GM23248 (cell line): ENCODE measurements around the gene CYB5A. TPM values are rescaled to one million over a fixed set of nuclear protein-coding genes. Genes with fewer than 3 reads are reported as not detected.

Source experiments
- DNase-seq: peaks from one replicate; pipeline ENCODE4 v3.0.0-alpha.2; 2015
- H2AFZ ChIP-seq: fragments of 200-600 bp; sonication (generic); 2 replicates; pipeline ENCODE4 v1.6.1; 2016; ENCODE audit warnings: antibody characterized with exemption
- H3F3A ChIP-seq: fragments of 200-600 bp; sonication (generic); 2 replicates; pipeline ENCODE4 v1.6.1; 2016; ENCODE audit warnings: mild to moderate bottlenecking, antibody characterized with exemption, mixed run types; ENCODE audit not compliant: insufficient read depth
- H3K27ac ChIP-seq: fragments of 200-600 bp; sonication (generic); 2 replicates; pipeline ENCODE4 v1.5.1; 2016; ENCODE audit warnings: mild to moderate bottlenecking
- H3K27me3 ChIP-seq: fragments of 200-600 bp; sonication (generic); replicated peaks from 2 replicates; pipeline ENCODE4 v1.6.1; 2016; ENCODE audit warnings: mild to moderate bottlenecking; ENCODE audit not compliant: insufficient read depth
- H3K36me3 ChIP-seq: fragments of 200-600 bp; sonication (generic); 2 replicates; pipeline ENCODE4 v1.6.1; 2016; ENCODE audit warnings: low read depth, mild to moderate bottlenecking
- H3K4me1 ChIP-seq: fragments of 200-600 bp; sonication (generic); 2 replicates; pipeline ENCODE4 v1.6.1; 2016; ENCODE audit warnings: mild to moderate bottlenecking; ENCODE audit not compliant: insufficient read depth
- H3K4me2 ChIP-seq: fragments of 200-600 bp; sonication (generic); one replicate; pipeline ENCODE4 v1.6.1; 2016; ENCODE audit warnings: mild to moderate bottlenecking; ENCODE audit not compliant: unreplicated experiment
- H3K4me3 ChIP-seq: fragments of 200-600 bp; sonication (generic); 2 replicates; pipeline ENCODE4 v1.5.1; 2016; ENCODE audit warnings: mild to moderate bottlenecking
- H3K79me2 ChIP-seq: fragments of 200-600 bp; sonication (generic); 2 replicates; pipeline ENCODE4 v1.6.1; 2016; ENCODE audit warnings: mild to moderate bottlenecking; ENCODE audit not compliant: insufficient read depth
- H3K9ac ChIP-seq: fragments of 200-600 bp; sonication (generic); 2 replicates; pipeline ENCODE4 v1.6.1; 2016; ENCODE audit warnings: mild to moderate bottlenecking
- H3K9me2 ChIP-seq: fragments of 200-600 bp; sonication (generic); 2 replicates; pipeline ENCODE4 v1.6.1; 2016; ENCODE audit warnings: mixed run types, mild to moderate bottlenecking, moderate library complexity; ENCODE audit not compliant: insufficient read depth
- H3K9me3 ChIP-seq: fragments of 200-600 bp; sonication (generic); one replicate; pipeline ENCODE4 v1.6.1; 2017; ENCODE audit warnings: low read depth
- H4K20me1 ChIP-seq: fragments of 200-600 bp; sonication (generic); 2 replicates; pipeline ENCODE4 v1.6.0; 2016; ENCODE audit not compliant: insufficient read depth
- EZH2 ChIP-seq: fragments of 200-600 bp; sonication (generic); IDR thresholded peaks from 2 replicates; pipeline ENCODE4 v1.6.1; 2018; ENCODE audit warnings: antibody characterized with exemption, mild to moderate bottlenecking; ENCODE audit not compliant: insufficient read depth, poor library complexity, severe bottlenecking
- EZH2phosphoT487 ChIP-seq: fragments of 200-600 bp; sonication (generic); IDR thresholded peaks from 2 replicates; pipeline ENCODE4 v1.6.1; 2018; ENCODE audit warnings: antibody characterized with exemption, moderate library complexity, mild to moderate bottlenecking, low read depth; ENCODE audit not compliant: insufficient read depth
- WGBS, 2 experiments: methylation state at CpG; one replicate each; pipeline ENCODE4 v1.1.6; 2015 to 2017; ENCODE audit warnings: low lambda C conversion rate in 2 of 2, low coverage in 1 of 2; ENCODE audit errors: missing lambda C conversion rate in 2 of 2; 5-methylcytosine and 5-hydroxymethylcytosine counted together
- in situ Hi-C: fragments of 300-500 bp; cut with MboI; formaldehyde crosslinking; loops from 2 replicates; pipeline ENCODE4 v1.15.0; 2020
- polyA plus RNA-seq: library from polyadenylated mRNA; unstranded; fragments of >200 nt; fragmentation: Nextera tagmentation; extraction: Ambion mirVana; gene quantifications from 2 replicates; pipeline ENCODE4 v1.2.1, GENCODE V29; 2016
- small RNA-seq: library from RNA; depleted of rRNA; stranded (forward); fragments of <200 nt; gene quantifications from one replicate; pipeline ENCODE3, GENCODE V24; 2014; ENCODE audit warnings: low read depth, low replicate concordance
- total RNA-seq: library from RNA; depleted of rRNA; stranded (reverse); fragments of >200 nt; shearing (Covaris generic); gene quantifications from 2 replicates; pipeline ENCODE4 v1.2.3, GENCODE V29; 2014; rRNA removed

CYB5A gene
- total and polyA plus RNA-seq, 2 experiments from 2014 or later, result 55.0 to 117 TPM

- Histone ChIP-seq H4K20me1 (no peaks in the 10 kb centered on the region), H3K9me3 (no peaks in the 10 kb centered on the region), H3K9me2 (no peaks in the 10 kb centered on the region), H3K79me2 (no peaks in the 10 kb centered on the region), H3K27ac (no peak overlapping the region), H3K4me1 (no peaks in the 10 kb centered on the region), H2AFZ (no peak overlapping the region), H3F3A (no peaks in the 10 kb centered on the region), H3K4me2 (no peak overlapping the region), H3K4me3 (no peak overlapping the region), H3K27me3 (peaks cover 4% of the 10 kb centered on the region; the same call in 1 of the 2 replicates), H3K36me3 (no peaks in the 10 kb centered on the region), H3K9ac (no peak overlapping the region)
- in situ Hi-C loops, result no loop called here
- WGBS, 2 experiments, result 66 to 72% methylated on average over 3 of the region's 3 CpGs
- no peak for TF ChIP-seq EZH2phosphoT487
- TF ChIP-seq EZH2, result no peak
- no peak for DNase-seq
Observed at GRCh38 chr18:74213429-74213828, 78.3 kb downstream of the CYB5A start.

GRCh38 chr18:74204526-74205152 is 87.1 kb downstream of the CYB5A start:
- Histone ChIP-seq H3K9ac (no peak overlapping the region), H3K9me2 (no peaks in the 10 kb centered on the region), H3K4me1 (no peaks in the 10 kb centered on the region), H3K36me3 (no peaks in the 10 kb centered on the region), H2AFZ (no peak overlapping the region), H3F3A (peaks cover 3% of the 10 kb centered on the region; the same call in 1 of the 2 replicates), H3K4me3 (no peak overlapping the region), H3K79me2 (no peaks in the 10 kb centered on the region), H3K27me3 (no peaks in the 10 kb centered on the region), H4K20me1 (no peaks in the 10 kb centered on the region), H3K27ac (no peak overlapping the region), H3K4me2 (no peak overlapping the region), H3K9me3 (no peaks in the 10 kb centered on the region)
- in situ Hi-C loops, result no loop called here
- WGBS, 2 experiments, result 59 to 64% methylated on average over 3 to 5 of the region's 5 CpGs
- TF ChIP-seq EZH2phosphoT487, result no peak
- DNase-seq, result peak; percentile 43

- H2AFZ ChIP-seq, result no peak overlapping the region
- no peak overlapping the region for H3K9ac ChIP-seq
- no peak overlapping the region for H3K4me2 ChIP-seq
- H3K4me3 ChIP-seq, result no peak overlapping the region
- no peak for DNase-seq
- in situ Hi-C loops, result no loop called here
- TF ChIP-seq EZH2phosphoT487 (no peak), EZH2 (no peak)
- H3K79me2 ChIP-seq, result no peaks in the 10 kb centered on the region
- H3K4me1 ChIP-seq, result no peaks in the 10 kb centered on the region
- no peaks in the 10 kb centered on the region for H3K27me3 ChIP-seq
- no peaks in the 10 kb centered on the region for H3K9me3 ChIP-seq
- WGBS, 2 experiments, result 37 to 40% methylated on average over 7 of the region's 7 CpGs
- peaks cover 3% of the 10 kb centered on the region; the same call in 1 of the 2 replicates for H3F3A ChIP-seq
- H4K20me1 ChIP-seq, result no peaks in the 10 kb centered on the region
- no peaks in the 10 kb centered on the region for H3K9me2 ChIP-seq
- no peaks in the 10 kb centered on the region for H3K36me3 ChIP-seq
- no peak overlapping the region for H3K27ac ChIP-seq
Observed at GRCh38 chr18:74203811-74204210, 88.0 kb downstream of the CYB5A start.

Small RNAs within 50 kb of the gene (small RNA-seq; reads per million reads assigned to genes)
- not detected for gene RN7SL551P

Other genes with a start within 250 kb of the CYB5A start
- 0.22 TPM in 1 of 2 replicates, not detected in the other for gene FBXO15, start 144.1 kb downstream of the CYB5A start, total RNA-seq
- 0.54 and 1.1 TPM in 2 replicates for gene FBXO15, start 144.1 kb downstream of the CYB5A start, polyA plus RNA-seq
- 27.6 and 32.1 TPM in 2 replicates for gene TIMM21, start 143.4 kb downstream of the CYB5A start, total RNA-seq
- 88.0 and 91.6 TPM in 2 replicates for gene TIMM21, start 143.4 kb downstream of the CYB5A start, polyA plus RNA-seq
- not detected in 2 replicates for gene C18orf63, start 23.9 kb upstream of the CYB5A start, total RNA-seq
- not detected in 2 replicates for gene C18orf63, start 23.9 kb upstream of the CYB5A start, polyA plus RNA-seq
- gene DIPK1C, start 165.3 kb upstream of the CYB5A start, total RNA-seq, result not detected in 2 replicates
- gene DIPK1C, start 165.3 kb upstream of the CYB5A start, polyA plus RNA-seq, result not detected in 2 replicates
- 40.5 and 46.4 TPM in 2 replicates for gene CNDP2, start 204.4 kb upstream of the CYB5A start, total RNA-seq
- gene CNDP2, start 204.4 kb upstream of the CYB5A start, polyA plus RNA-seq, result 72.2 and 72.7 TPM in 2 replicates
- not detected in 2 replicates for gene CNDP1, start 242.5 kb upstream of the CYB5A start, total RNA-seq
- gene CNDP1, start 242.5 kb upstream of the CYB5A start, polyA plus RNA-seq, result not detected in 2 replicates